Skin epidermis (tissue), 12 donors: ENCODE measurements around the gene SAFB2.
A peak's percentile ranks its signal among the peaks of the same experiment; 100 is the strongest.

Experiments used
- H3K27ac ChIP-seq, 21 experiments: fragments of 200-600 bp; sonication (generic) in 11 of 21; one replicate each; pipeline ENCODE4 v1.5.0; 2020; ENCODE audit warnings: mild to moderate bottlenecking in 3 of 21, inconsistent platforms in 2 of 21, moderate library complexity in 2 of 21
- H3K4me3 ChIP-seq, 7 experiments: fragments of 200-600 bp; sonication (generic) in 2 of 7; one replicate each; pipeline ENCODE4 v1.5.0; 2020; ENCODE audit warnings: inconsistent platforms in 2 of 7, mild to moderate bottlenecking in 2 of 7, moderate library complexity in 1 of 7

SAFB2 gene

DNA sequence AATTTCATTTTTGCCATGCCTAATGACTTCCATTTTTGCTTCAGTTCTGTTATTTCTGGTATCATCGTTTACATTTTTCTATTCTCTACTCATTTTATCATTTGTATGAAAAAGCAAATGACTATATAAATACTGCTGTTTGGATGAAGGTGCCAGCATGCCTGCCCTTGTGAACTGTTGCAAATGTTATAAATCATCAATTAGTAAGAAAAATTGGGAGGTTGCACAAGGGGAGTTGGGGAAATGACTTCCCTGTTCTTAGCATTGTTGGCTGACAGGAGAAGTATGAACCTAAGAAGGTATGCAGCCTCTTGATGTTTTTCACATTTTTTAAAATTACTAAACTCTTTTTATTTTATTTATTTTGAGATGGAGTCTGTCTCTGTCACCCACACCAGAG lies 15.4 kb upstream of the SAFB2 start:
- Histone ChIP-seq H3K4me3 (no peak overlapping the region), H3K27ac (no peak overlapping the region)

- no peak overlapping the region for H3K27ac ChIP-seq
These were observed 12.9 kb upstream of the SAFB2 start for GRCh38 chr19:5635427-5635826.

DNA sequence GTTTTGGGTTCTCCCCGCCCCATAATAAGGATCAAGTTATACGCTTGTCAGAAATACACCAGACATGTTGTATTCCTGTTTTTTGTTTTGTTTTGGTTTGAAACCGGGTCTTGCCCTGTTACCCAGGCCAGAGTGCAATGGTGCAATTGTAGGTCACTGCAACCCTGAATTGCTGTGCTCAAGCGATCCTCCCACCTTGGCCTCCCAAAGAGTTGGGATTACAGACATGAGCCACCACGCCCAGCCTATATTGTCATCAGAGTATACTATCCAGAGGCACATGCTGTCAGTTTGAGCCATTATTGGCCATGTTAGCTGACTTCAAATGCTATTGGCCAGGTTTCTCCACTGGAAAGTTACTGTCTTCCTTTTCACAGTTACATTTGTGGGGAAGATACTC lies 10.1 kb upstream of the SAFB2 start:
- no peak overlapping the region for H3K4me3 ChIP-seq
- peak overlapping the region in 1 of 21 experiments; percentile 19 for H3K27ac ChIP-seq

More at GRCh38 chr19:5635427-5635826, 12.9 kb upstream of the SAFB2 start:
- H3K4me3 ChIP-seq = no peak overlapping the region

DNA sequence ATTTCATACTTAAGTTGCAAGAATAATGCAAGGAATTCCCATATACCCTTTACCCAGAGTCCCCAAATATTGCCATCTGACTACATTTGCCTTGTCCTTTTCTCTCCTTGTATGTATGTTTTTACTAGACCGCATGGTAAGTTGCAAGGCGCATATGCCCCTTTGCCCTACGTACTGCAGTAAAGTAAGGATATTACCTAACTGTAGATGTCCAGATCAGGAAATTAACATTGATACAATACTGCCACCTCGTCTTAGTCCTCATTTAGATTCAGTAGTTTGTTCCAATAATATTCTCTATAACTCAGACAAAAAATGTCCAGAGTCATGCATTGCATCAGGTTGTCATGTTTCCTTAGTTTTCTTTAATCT lies 9.7 kb upstream of the SAFB2 start:
- no peak overlapping the region for H3K4me3 ChIP-seq
- peak overlapping the region in 1 of 21 experiments; percentile 33 for H3K27ac ChIP-seq

DNA sequence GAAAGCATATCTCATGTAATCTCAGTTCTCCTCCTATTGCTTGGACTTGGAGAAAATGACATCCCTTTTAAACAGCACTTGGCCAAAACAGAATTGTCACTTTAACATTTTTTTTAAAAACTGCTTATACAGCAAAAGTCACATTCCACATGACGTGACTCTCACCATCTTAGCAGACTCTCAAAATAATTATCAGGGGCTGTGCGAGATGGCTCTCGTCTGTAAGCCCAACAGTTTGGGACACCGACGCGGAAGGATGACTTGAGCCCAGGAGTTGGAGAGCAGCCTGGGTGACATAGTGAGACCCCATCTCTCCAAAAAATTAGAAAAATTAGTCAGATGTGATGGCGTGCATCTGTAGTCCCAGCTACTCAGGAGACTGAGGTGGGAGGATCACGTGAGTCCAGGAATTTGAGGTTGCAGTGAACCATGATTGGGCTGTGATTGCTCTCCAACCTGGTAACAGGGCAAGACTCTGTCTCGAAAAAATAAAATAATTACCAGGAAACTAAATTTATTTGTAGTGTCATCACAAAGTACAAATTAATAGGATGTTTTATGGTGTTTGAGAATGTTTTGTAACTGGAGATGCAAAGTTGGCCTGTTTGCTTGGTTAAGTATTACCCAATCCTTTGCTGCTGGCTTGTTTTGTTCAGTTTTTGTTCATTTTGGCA lies 9.1 kb upstream of the SAFB2 start:
- Histone ChIP-seq H3K27ac (peak overlapping the region in 2 of 21 experiments; percentile 33 to 56), H3K4me3 (no peak overlapping the region)

DNA sequence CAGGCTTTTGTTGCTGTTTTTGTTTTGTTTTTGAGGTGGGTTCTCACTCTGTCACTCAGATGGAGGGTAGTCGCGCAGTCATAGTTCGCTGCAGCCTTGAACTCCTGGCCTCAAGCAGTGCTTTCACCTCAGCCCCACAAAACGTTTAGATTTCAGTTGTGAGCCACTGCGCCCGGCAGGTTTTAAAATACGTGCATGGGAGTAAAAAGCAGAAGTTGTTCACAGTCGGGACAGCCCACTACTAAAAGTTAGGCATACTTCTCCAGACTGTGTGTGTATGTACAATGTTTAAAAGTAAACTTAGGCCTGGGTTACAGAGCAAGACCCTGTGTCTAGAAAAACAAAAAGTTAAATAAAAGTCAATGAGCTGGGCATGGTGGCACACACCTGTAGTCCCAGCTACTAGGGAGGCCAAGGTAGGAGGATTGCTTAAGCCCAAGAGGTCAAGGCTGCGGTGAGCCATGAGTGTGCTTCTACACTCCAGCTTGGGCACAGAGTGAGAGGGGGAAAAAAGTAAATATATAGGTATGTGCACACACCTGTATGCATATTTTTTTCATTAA lies 6.4 kb upstream of the SAFB2 start:
- H3K27ac ChIP-seq = peak overlapping the region in 2 of 21 experiments; percentile 36 to 66

DNA sequence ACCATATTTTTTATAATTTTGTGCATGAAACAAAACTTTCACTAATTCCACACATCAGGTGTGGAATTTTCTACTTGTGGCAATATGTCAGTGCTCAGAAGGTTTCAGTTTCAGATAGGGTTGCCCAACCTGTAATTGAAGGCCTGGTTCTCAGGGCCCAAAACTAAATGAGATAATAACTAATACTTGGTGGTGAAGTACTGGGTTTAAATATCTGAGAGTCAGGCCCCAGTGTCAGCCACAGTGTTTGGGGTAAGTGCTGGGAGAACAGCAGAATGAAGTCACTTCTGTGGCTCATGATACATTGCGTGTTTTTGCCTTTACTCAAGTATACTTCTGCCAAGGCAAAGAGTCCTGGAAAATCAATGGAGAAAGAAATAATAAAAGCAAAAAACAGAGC lies 5.9 kb upstream of the SAFB2 start:
- H3K4me3 ChIP-seq = no peak overlapping the region
- H3K27ac ChIP-seq = peak overlapping the region in 2 of 21 experiments; percentile 36 to 66

More for the DNA sequence above, 6.4 kb upstream of the SAFB2 start:
- no peak overlapping the region for H3K4me3 ChIP-seq

DNA sequence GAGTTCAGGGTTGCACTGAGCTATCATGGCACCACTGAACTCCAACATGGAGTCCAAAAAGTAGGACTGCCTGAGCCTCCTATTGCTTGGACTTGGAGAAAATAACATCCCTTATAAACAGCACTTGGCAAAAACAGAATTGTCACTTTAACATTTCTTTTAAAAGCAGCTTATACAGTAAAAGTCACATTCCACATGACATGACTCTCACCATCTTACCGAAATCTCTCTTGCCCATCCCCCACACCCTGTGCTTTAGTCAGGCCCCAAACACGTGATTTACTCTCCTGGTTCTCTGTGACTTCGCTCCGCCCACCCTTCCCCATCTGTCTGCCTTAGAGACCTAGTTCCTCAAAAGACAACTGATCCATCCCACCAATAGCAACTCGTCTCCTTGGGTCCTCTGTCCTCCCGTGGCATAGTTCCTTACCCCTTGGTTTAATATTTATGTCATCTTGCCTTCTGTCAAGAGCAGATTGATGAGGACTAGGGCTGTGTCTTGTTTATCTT lies 4.9 kb upstream of the SAFB2 start:
- Histone ChIP-seq H3K27ac (peak overlapping the region in 4 of 21 experiments; percentile 1 to 53 (median 27)), H3K4me3 (no peak overlapping the region)

- Histone ChIP-seq H3K27ac (peak overlapping the region in 3 of 21 experiments; percentile 17 to 94 (median 37)), H3K4me3 (no peak overlapping the region)
These were observed 3.1 kb upstream of the SAFB2 start for GRCh38 chr19:5625641-5626040.

- peak overlapping the region in 15 of 21 experiments; percentile 9 to 99 (median 96) for H3K27ac ChIP-seq
These were observed 2.2 kb upstream of the SAFB2 start for GRCh38 chr19:5624741-5625278.

GRCh38 chr19:5624018-5624663 lies 1.6 kb upstream of the SAFB2 start:
- H3K27ac ChIP-seq = peak overlapping the region in 20 of 21 experiments; percentile 82 to 99 (median 96)
- H3K4me3 ChIP-seq = peak overlapping the region; percentile 68 to 99 (median 89)

More at GRCh38 chr19:5624741-5625278, 2.2 kb upstream of the SAFB2 start:
- H3K4me3 ChIP-seq = peak overlapping the region; percentile 68 to 99 (median 89)

DNA sequence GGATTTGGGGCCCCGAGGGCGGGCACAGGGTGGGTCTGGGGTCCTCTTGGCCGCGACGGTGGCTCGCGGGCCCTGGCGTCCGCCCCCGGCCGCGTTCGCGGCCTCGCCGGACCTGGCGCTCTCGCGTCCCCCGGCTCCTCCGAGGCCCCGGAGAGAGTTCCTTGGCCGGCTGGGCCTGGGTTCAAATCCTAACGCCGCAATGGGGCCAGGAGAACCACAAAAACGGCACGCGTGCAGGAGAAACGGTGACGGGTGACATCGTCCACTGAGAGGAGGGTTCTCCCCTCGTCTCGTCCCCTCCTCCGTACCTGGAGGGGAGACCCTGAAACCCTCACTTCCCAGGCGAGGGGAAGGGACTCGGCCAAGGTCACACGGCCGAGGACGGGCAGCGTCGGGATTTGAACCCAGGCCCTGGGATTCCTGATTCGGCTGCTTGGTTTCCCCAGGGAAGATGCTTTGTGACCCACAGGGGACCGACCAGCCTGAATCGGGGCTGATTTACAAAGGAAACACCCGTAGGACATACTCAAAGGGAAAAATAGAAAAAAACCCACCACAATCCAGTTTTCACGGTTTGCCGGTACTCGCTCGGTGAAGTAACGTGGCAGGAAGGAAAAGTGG lies 931 bp upstream of the SAFB2 start:
- H3K27ac ChIP-seq = peak overlapping the region; percentile 82 to 99 (median 96)
- peak overlapping the region; percentile 68 to 99 (median 89) for H3K4me3 ChIP-seq

- H3K27ac ChIP-seq = peak overlapping the region in 20 of 21 experiments; percentile 82 to 99 (median 94)
- peak overlapping the region; percentile 68 to 99 (median 89) for H3K4me3 ChIP-seq
These were observed 571 bp downstream of the SAFB2 start for GRCh38 chr19:5621945-5622464.

DNA sequence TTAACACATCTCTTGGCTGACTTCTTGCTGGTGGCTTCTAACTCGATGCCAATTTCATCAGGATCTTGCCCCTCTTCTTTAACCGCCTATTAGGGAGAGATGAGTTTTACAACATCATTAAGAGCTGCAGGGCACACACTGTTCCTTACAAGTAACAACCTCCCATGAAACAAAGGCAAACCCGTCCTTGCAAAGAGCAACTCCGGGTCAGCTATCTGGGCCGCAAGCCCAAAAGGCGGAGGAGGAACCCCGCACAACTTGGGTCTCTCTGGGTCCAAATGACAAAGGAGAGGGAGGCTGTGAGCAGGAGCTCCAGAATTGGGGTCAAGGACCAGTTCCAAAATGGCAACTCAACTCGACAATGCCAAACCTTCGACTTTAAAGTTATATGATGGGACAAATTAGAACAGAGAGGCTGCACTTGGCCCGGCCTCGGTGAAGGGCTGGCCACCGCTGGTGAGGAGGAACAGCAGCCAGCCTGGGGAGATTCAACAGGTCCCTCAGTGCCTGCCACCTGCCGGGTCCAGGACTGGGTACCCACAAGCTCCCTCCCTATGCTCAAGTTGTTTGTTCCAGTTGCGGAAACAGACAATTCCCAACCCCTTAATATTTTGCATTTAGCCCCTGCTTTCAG lies 1.1 kb downstream of the SAFB2 start:
- H3K27ac ChIP-seq = peak overlapping the region in 17 of 21 experiments; percentile 83 to 99 (median 95)
- peak overlapping the region; percentile 68 to 99 (median 89) for H3K4me3 ChIP-seq

- no peak overlapping the region for H3K27ac ChIP-seq
- H3K4me3 ChIP-seq = no peak overlapping the region
These were observed 2.6 kb downstream of the SAFB2 start for GRCh38 chr19:5619946-5620345.

DNA sequence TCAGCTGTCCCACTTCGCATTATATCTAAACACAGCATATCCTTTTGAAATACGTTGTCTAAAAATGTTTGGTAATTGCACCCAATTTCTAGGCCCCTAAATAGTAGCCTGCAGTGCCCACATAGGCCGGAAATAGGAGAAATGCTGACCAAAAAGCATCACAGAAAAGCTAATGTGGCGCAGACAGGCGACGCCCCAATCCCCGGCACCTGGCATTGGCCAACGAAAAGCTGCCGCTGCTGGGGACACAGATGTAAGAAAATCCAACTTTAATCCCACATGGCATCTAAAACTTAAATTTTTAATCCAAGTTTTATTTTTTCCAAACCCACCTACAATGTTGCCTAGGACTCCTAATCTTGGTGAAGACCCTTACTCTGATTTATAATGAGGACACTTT lies 4.0 kb downstream of the SAFB2 start:
- H3K4me3 ChIP-seq = no peak overlapping the region

DNA sequence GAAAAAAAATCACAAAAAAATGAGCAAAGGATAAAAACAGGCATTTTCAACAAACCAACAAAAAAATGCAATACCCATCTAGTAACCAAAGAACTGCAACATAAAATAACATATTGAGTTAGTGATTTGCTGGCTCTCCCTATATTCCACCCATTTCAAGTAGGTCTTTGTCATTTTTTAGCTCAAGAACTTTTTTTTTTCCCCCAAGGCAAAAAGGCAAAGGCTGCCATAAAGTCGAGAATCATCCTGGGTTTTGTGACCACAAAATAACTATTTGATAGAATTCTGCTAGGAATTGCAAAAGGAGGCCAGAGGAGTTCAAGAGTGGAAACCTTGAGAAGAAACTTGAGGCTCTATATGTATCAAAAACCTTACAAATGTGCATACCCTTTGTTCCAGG lies 5.5 kb downstream of the SAFB2 start:
- Histone ChIP-seq H3K27ac (no peak overlapping the region), H3K4me3 (no peak overlapping the region)

More for the DNA sequence above, 4.0 kb downstream of the SAFB2 start:
- H3K27ac ChIP-seq = no peak overlapping the region

DNA sequence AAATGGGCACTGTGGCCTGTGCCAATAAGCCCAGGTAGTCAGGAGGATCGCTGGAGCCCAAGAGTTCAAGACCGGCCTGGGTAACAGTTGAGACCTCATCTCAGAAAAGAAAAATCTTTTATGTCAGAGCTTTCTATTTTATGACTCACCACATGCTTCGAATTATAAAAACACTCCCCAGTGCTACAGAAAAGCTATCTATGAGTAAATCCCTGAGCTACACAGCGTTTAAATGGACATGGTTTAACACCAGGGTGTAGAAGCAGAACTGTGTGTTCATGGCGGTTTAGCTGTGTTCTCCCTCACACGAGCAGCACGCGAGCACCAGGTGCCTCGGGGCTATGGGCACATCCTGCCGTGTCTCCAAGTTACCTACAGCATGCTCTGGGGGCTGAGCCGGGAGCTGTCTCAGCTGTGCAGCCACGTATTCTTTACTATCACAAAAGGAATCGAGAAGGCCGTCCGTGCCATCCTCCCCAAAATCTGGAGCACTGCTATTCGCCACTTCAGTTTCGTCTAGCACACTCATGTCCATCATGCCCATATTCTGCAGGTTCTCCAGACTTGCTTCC lies 6.7 kb downstream of the SAFB2 start:
- H3K4me3 ChIP-seq = no peak overlapping the region
- H3K27ac ChIP-seq = no peak overlapping the region
